Measurements from ENCODE around the gene WDR75. TPM values are rescaled to one million over a fixed set of nuclear protein-coding genes. Genes with fewer than 3 reads are reported as not detected.

WDR75 gene
- total RNA-seq, 1 experiment from 2014 or later: 53.8 TPM

DNA sequence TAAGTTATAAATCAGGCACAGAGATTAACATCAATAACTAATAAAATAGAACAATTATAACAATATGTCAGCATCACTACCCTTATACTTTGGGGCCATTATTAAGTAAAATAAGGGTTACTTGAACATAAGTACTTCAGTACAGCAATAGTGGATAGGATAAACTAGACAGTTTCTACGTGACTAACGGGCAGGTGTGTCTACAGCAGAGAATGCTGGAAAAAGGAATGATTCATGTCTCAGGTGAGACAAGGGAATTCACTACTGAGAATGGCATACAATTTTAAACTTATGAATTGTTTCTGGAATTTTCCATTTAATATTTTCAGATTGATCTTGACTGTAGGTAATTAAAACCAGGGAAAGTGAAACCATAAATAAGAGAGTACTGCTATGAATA, 5.5 kb downstream of the WDR75 start:
- H3K4me3 Mint-ChIP-seq (ENCODE audit: low read depth, unreplicated experiment): no peak overlapping the region
- BruUV-seq (replicated peaks): no TSS peak
- intact Hi-C loops (cut with micrococcal nuclease; ENCODE audit: unreplicated experiment): no loop called here
- no peaks in the 10 kb centered on the region for H3K4me1 Mint-ChIP-seq (ENCODE audit: low read depth, unreplicated experiment)
- peaks cover 24% of the 10 kb centered on the region for H3K36me3 Mint-ChIP-seq (ENCODE audit: insufficient read depth, unreplicated experiment)
- no peaks in the 10 kb centered on the region for H3K27me3 Mint-ChIP-seq (ENCODE audit: unreplicated experiment)
- H3K27ac Mint-ChIP-seq (ENCODE audit: unreplicated experiment): no peak overlapping the region
- TF ChIP-seq, protein P1, sequence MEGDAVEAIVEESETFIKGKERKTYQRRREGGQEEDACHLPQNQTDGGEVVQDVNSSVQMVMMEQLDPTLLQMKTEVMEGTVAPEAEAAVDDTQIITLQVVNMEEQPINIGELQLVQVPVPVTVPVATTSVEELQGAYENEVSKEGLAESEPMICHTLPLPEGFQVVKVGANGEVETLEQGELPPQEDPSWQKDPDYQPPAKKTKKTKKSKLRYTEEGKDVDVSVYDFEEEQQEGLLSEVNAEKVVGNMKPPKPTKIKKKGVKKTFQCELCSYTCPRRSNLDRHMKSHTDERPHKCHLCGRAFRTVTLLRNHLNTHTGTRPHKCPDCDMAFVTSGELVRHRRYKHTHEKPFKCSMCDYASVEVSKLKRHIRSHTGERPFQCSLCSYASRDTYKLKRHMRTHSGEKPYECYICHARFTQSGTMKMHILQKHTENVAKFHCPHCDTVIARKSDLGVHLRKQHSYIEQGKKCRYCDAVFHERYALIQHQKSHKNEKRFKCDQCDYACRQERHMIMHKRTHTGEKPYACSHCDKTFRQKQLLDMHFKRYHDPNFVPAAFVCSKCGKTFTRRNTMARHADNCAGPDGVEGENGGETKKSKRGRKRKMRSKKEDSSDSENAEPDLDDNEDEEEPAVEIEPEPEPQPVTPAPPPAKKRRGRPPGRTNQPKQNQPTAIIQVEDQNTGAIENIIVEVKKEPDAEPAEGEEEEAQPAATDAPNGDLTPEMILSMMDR (IDR thresholded peaks at IDR 0.05; ENCODE audit: unreplicated experiment): no peak
- no peak for DNase-seq
- CTCF ChIA-PET: interaction anchor here (0.6 kb wide), 1 partner anchor 57 kb away, joined by 7 read pairs; no protein-coding TSS in a partner anchor
- no peaks in the 10 kb centered on the region for H3K9me3 Mint-ChIP-seq (ENCODE audit: low read depth, unreplicated experiment)

DNA sequence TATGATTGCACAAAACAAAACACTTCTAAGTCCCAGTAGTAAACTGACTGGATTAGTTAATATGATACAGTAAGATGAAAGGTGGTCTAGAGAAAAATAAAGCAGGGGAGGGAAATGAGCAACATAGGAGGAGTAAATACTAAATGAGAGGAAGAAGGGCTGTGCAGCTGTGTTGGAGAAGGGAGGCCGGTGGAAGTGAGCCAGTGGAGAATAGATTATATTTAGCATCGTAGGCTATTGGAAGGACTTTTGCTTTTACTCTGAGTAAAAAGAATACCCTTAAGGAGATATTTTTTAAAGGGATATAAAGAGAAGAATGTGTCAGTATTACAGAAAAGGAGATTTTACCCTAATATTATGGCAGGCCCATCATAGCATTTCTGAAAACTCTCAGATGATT, 12.7 kb downstream of the WDR75 start:
- no peak overlapping the region for H3K27ac Mint-ChIP-seq (ENCODE audit: unreplicated experiment)

DNA sequence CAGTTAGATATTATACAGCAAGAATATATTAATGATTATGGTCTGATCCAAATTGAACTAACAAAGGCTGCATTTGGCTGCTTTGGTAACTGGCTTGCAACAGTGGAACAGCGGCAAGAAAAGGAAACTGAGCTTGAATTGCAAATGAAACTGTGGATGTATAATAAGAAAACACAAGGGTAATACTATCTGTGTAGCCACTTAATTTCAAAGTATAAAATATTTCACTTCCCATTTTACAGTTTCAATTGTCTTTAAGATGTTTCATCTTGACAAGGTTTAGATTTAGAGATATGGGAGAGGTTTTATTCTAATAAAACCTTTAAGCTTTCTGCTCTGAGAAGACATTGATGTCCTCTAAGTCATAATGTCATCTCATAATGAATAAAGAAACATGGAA, 23.8 kb downstream of the WDR75 start:
- peaks cover 53% of the 10 kb centered on the region for H3K36me3 Mint-ChIP-seq (ENCODE audit: insufficient read depth, unreplicated experiment)
- CTCF ChIA-PET: no interaction called here
- TSS peak; percentile 2 for BruUV-seq (replicated peaks)
- H3K9me3 Mint-ChIP-seq (ENCODE audit: low read depth, unreplicated experiment): no peaks in the 10 kb centered on the region
- H3K27ac Mint-ChIP-seq (ENCODE audit: unreplicated experiment): no peak overlapping the region
- DNase-seq: no peak
- H3K4me1 Mint-ChIP-seq (ENCODE audit: low read depth, unreplicated experiment): no peaks in the 10 kb centered on the region
- intact Hi-C loops (cut with micrococcal nuclease; ENCODE audit: unreplicated experiment): loop anchor here (5.0 kb wide), 2 partner anchors 57 to 112 kb away; no protein-coding TSS in a partner anchor
- TF ChIP-seq, protein P1 (IDR thresholded peaks at IDR 0.05; ENCODE audit: unreplicated experiment): no peak
- no peaks in the 10 kb centered on the region for H3K27me3 Mint-ChIP-seq (ENCODE audit: unreplicated experiment)
- H3K4me3 Mint-ChIP-seq (ENCODE audit: low read depth, unreplicated experiment): no peak overlapping the region

More for the DNA sequence above, 12.7 kb downstream of the WDR75 start:
- no peaks in the 10 kb centered on the region for H3K4me1 Mint-ChIP-seq (ENCODE audit: low read depth, unreplicated experiment)
- DNase-seq: no peak
- no peaks in the 10 kb centered on the region for H3K9me3 Mint-ChIP-seq (ENCODE audit: low read depth, unreplicated experiment)
- intact Hi-C loops (cut with micrococcal nuclease; ENCODE audit: unreplicated experiment): no loop called here
- BruUV-seq (replicated peaks): no TSS peak
- H3K27me3 Mint-ChIP-seq (ENCODE audit: unreplicated experiment): no peaks in the 10 kb centered on the region
- TF ChIP-seq, protein P1 (IDR thresholded peaks at IDR 0.05; ENCODE audit: unreplicated experiment): no peak
- CTCF ChIA-PET: no interaction called here
- H3K4me3 Mint-ChIP-seq (ENCODE audit: low read depth, unreplicated experiment): no peak overlapping the region
- peaks cover 37% of the 10 kb centered on the region for H3K36me3 Mint-ChIP-seq (ENCODE audit: insufficient read depth, unreplicated experiment)

DNA sequence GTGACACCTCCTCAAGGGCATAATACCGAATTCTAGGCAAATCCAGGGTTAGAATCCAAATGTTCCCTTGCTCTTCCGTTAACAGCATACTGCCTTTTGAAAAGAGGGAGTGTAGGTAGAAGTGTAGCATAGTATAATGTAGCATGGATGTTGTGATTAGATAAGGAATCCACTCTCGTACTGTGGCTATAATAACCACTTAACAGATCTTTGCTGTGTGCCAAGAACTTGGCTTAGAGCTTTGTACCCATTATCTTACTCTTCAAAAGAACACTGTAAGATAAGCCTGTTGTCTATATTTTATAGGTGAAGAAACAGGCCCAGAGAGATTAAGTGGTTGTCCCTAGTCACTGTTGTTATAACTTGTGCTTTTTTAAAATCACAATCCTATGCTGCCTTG, 24.2 kb downstream of the WDR75 start:
- intact Hi-C loops (cut with micrococcal nuclease; ENCODE audit: unreplicated experiment): loop anchor here (5.0 kb wide), 2 partner anchors 57 to 112 kb away; no protein-coding TSS in a partner anchor
- no peak overlapping the region for H3K4me3 Mint-ChIP-seq (ENCODE audit: low read depth, unreplicated experiment)
- no peaks in the 10 kb centered on the region for H3K9me3 Mint-ChIP-seq (ENCODE audit: low read depth, unreplicated experiment)
- no TSS peak for BruUV-seq (replicated peaks)
- no peak for DNase-seq
- CTCF ChIA-PET: no interaction called here
- H3K27me3 Mint-ChIP-seq (ENCODE audit: unreplicated experiment): no peaks in the 10 kb centered on the region
- H3K27ac Mint-ChIP-seq (ENCODE audit: unreplicated experiment): no peak overlapping the region
- H3K4me1 Mint-ChIP-seq (ENCODE audit: low read depth, unreplicated experiment): no peaks in the 10 kb centered on the region
- peaks cover 56% of the 10 kb centered on the region for H3K36me3 Mint-ChIP-seq (ENCODE audit: insufficient read depth, unreplicated experiment)
- TF ChIP-seq, protein P1 (IDR thresholded peaks at IDR 0.05; ENCODE audit: unreplicated experiment): no peak

Measured in Calu3 (cell line).